ENCODE results near the gene OR2C3.

OR2C3 gene

DNA sequence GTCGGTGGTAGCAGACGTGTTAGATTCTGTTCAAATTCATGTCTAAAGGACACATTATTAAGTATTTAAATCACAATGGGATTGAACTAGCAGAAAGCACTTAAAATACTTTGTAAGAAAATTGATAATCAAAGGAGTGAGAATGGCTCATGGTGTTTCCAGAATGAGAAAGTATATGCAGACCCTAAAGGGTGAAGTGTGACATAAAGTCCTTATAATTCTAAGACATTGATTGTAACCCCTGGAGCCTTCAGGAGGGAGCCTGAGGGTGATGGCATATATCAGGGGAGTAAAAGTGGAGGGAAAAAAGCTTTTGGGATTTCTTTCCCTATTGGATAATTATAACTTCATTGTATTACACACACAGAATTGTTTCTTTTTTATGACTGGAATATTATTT lies at the start of gene OR2C3:
TSS of gene OR2C3 (minus strand) at position 101 of the 400 bp plus-strand sequence. CDS start 3,929 bp downstream, outside the sequence.
- H3K27ac ChIP-seq, result no peak within 1 kb of the TSS
- TF ChIP-seq, protein P1, sequence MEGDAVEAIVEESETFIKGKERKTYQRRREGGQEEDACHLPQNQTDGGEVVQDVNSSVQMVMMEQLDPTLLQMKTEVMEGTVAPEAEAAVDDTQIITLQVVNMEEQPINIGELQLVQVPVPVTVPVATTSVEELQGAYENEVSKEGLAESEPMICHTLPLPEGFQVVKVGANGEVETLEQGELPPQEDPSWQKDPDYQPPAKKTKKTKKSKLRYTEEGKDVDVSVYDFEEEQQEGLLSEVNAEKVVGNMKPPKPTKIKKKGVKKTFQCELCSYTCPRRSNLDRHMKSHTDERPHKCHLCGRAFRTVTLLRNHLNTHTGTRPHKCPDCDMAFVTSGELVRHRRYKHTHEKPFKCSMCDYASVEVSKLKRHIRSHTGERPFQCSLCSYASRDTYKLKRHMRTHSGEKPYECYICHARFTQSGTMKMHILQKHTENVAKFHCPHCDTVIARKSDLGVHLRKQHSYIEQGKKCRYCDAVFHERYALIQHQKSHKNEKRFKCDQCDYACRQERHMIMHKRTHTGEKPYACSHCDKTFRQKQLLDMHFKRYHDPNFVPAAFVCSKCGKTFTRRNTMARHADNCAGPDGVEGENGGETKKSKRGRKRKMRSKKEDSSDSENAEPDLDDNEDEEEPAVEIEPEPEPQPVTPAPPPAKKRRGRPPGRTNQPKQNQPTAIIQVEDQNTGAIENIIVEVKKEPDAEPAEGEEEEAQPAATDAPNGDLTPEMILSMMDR (conservative IDR thresholded peaks at IDR 0.05), result no peak

DNA sequence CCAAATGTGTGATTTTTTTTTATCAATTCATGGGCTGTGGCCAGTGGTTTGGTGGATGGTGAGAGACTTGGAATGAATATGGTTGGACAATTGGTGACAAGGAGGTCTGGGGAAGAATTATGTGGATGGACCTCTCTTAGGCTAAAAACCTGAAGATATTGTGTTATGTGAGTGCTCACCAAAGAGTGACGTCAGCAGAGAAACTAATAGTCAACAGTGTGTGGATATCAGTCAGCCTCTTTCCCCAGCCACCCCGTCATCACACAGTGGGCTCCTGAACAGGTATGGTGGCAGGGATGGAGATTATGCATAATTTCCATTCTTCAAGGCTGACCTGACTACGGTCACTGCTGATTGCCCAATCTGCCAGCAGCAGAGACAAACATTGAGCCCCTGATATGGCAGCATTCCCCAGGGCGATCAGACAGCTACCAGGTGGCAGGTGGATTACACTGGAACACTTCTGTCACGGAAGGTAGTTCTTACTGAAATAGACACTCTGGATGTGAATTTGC lies 42.8 kb upstream of the OR2C3 start:
- TF ChIP-seq, protein P1 (conservative IDR thresholded peaks at IDR 0.05), result no peak
- no peak overlapping the region for H3K27ac ChIP-seq

DNA sequence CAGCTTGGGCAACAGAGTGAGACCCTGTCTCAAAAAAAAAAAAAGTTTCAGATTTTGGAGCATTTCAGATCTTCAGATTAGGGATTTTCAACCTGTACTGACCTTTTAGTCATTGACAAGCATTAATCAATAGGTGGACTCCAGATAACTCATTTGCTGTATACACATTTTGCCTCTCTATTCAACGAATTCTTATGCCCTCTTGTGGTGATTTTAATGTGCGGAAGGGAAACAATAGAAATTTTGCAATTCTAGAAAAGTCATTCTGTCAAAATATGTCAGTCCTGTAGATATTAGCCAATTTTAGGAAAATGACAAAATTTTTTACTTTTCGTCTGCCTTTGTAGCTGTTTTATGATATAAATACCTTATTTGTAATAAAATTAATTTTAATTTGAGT lies 40.3 kb upstream of the OR2C3 start:
- no peak overlapping the region for H3K27ac ChIP-seq
- TF ChIP-seq, protein P1 (conservative IDR thresholded peaks at IDR 0.05), result peak; percentile 77

DNA sequence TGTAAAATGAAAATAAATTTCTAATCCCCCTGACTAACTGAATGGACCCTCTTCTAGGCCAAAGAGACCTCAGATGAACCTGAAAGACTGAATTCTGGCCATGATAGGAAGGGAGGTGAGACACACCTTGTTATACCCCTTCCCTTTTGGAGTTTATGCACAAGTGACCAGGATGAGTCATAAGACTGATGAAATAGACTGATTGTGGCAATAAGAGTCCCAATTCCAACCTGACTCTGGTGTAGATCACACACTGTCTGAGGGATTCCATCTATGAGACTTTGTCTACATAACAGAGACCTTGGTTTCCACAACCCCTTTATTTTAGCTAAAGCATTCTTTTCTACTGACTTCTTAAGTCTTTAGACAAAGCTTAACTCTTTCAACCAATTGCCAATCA lies 38.4 kb upstream of the OR2C3 start:
- TF ChIP-seq, protein P1 (conservative IDR thresholded peaks at IDR 0.05), result no peak

DNA sequence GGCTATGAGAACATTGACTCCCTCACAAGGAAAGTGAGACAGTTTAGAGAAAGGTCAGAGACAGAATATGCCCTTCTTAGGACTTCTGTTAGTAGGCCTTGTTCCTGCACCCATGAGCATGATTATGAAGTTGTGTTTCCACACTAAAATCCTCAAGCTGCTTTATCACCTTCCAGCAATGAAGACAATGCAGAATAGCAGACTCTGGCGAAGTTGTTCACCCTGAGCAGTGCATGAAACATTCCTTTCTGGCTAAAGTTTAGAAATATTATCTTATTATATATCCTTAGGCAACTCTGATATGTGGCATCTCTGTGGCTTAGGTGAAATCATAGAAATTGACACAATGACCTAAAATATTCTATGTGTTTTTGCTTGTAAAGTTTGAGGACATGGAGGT lies 38.0 kb upstream of the OR2C3 start:
- H3K27ac ChIP-seq, result no peak overlapping the region
- TF ChIP-seq, protein P1 (conservative IDR thresholded peaks at IDR 0.05), result no peak

More for the DNA sequence above, 38.4 kb upstream of the OR2C3 start:
- H3K27ac ChIP-seq, result no peak overlapping the region

DNA sequence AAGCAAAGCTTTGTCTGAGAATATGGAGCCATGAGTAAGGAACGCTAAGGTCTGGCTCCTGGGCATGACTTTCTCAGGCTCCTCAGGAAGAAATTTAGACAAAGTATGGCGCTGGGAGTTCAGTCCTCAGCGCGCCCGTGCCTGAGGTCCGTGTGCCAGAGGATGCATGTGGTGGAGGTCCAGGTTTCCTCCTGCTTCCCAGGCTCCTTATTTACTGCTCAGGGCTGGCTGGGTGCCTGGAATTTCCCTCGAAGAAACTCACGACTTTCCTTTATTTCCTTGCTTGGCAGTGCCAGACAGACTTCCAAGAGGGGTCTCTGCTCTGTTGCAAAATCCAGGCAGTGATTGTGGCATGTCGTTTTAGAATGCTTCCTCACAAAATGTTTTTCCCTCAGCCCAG lies 26.0 kb upstream of the OR2C3 start:
- TF ChIP-seq, protein P1 (conservative IDR thresholded peaks at IDR 0.05), result no peak
- no peak overlapping the region for H3K27ac ChIP-seq

DNA sequence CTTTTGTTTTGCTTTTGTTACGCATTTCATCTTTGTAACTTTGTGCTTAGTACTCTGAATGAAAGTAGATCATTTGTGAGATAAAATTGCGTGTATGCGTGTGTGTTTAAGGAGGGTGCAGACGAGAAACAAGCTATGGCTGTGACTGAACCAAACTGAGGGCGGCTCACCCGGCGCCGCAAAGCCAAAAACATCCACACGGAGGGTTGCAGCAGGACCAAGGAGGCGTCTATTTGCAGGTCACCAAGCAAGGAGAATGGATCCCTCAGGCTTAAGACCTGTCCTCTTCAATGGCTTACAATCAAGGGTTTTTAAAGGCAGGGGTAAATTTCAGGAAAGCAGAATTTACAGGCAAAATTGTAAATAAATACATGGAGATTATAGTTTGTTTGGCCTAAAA lies 25.5 kb upstream of the OR2C3 start:
- TF ChIP-seq, protein P1 (conservative IDR thresholded peaks at IDR 0.05), result no peak
- H3K27ac ChIP-seq, result no peak overlapping the region
